ENCODE results near the gene BZW1. TPM values are rescaled to one million over a fixed set of nuclear protein-coding genes. Genes with fewer than 3 reads are reported as not detected.
"Not testable (repeated sequence)": the region's sequence is repeated elsewhere in the genome, so short reads cannot be mapped to it uniquely, and the experiment has no call there.

The BZW1 gene
- total RNA-seq, 1 experiment from 2014 or later, result 353 TPM

DNA sequence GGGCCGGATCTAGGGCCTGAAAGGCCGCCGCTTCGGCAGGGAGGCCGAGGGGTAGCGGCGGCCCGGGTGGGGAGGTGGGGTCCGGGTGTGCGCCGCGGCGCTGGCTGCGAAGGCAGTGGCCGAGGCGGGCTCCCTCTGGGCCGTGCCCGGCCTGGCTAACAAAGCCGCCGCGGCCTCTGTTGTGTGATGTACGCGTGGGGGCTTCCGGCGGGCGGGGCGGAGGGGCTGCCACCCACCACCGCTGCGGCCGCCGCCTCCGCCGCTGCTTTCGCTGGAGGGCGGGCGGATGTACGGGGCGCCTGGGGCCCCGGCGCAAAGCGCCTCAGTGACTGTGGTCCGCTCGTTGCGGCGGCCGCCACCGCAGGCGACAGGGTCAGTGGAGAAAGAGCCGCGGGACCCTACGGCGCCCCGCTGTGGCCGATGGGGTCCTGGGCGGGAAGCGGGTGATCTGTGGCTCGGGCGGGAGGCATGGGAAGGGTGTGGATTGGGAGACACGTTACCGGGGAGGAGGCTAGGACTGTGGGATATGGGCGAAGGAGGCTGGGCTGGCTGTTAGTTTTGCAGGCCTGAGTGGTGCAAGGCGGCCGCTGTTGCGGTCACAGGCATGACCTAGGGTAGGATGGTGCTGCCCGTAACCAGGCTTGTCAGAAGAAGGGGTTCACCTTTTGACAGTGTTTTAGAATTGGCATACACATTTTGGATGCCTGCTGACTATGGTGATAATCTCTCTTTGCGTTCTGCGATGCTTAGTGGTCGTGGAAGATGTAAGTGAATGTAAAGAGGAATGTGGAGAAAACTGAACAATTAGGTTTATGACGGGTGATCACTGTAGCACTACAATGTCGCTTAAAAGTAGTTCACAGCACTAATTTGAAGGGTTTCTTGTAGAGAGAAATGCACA lies 662 bp downstream of the BZW1 start:
- DNase-seq (ENCODE audit: unreplicated experiment), result peak; percentile 69
- peak overlapping the region; percentile 99 for H3K4me3 Mint-ChIP-seq (ENCODE audit: unreplicated experiment)
- H3K9me3 Mint-ChIP-seq (ENCODE audit: unreplicated experiment), result no peaks in the 10 kb centered on the region
- ChIA-PET POLR2A (interaction anchor here (1.0 to 4.5 kb wide), 14 partner anchors 17 to 100 kb away, joined by 3 to 38 read pairs (median 18); partner anchors contain the start of genes CLK1, NIF3L1 and PPIL3), CTCF (interaction anchor here (1.0 to 3.6 kb wide), 3 partner anchors 9 to 99 kb away, joined by 3 to 18 read pairs (median 6); no protein-coding TSS in a partner anchor)
- intact Hi-C loops (cut with micrococcal nuclease), result loop anchor here (1.0 to 5.0 kb wide), 8 partner anchors 47 to 365 kb away; partner anchors contain the start of genes CLK1, NIF3L1 and PPIL3
- peak overlapping the region; percentile 98 for H3K27ac Mint-ChIP-seq (ENCODE audit: low read depth, unreplicated experiment)
- H3K4me1 Mint-ChIP-seq (ENCODE audit: insufficient read depth, unreplicated experiment), result peaks cover 41% of the 10 kb centered on the region
- TF ChIP-seq, protein P1, sequence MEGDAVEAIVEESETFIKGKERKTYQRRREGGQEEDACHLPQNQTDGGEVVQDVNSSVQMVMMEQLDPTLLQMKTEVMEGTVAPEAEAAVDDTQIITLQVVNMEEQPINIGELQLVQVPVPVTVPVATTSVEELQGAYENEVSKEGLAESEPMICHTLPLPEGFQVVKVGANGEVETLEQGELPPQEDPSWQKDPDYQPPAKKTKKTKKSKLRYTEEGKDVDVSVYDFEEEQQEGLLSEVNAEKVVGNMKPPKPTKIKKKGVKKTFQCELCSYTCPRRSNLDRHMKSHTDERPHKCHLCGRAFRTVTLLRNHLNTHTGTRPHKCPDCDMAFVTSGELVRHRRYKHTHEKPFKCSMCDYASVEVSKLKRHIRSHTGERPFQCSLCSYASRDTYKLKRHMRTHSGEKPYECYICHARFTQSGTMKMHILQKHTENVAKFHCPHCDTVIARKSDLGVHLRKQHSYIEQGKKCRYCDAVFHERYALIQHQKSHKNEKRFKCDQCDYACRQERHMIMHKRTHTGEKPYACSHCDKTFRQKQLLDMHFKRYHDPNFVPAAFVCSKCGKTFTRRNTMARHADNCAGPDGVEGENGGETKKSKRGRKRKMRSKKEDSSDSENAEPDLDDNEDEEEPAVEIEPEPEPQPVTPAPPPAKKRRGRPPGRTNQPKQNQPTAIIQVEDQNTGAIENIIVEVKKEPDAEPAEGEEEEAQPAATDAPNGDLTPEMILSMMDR (IDR thresholded peaks at IDR 0.05; ENCODE audit: unreplicated experiment), result peak; percentile 51
- peaks cover 42% of the 10 kb centered on the region for H3K36me3 Mint-ChIP-seq (ENCODE audit: insufficient read depth, unreplicated experiment)
- no TSS peak for BruUV-seq (replicated peaks)
- no peaks in the 10 kb centered on the region for H3K27me3 Mint-ChIP-seq (ENCODE audit: insufficient read depth, unreplicated experiment)

DNA sequence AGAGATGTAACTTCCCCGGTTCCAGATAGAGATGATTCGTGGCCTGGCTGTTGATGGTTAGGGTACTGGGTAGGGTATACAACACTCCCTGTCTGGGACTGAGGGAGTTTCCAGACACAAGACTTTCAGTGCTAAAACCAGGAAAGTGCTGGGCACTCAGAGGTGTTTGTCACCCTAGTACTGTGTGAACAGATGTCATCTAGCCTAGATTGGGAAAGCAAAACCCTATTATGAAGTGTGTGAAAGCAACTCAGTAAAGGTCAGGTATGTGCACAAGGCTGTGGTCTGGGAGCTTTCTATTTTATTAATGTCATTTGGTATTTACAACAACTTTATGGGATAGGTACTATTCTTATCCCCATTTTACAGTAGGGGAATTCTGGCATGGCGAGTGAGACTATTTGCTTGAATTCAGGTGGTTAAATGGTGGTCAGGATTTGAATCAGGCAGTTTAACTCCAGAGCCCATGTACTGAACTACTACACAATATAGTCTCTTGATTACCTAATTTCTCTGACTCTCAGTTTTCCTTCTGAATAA lies 2.6 kb downstream of the BZW1 start:
- TF ChIP-seq, protein P1 (IDR thresholded peaks at IDR 0.05; ENCODE audit: unreplicated experiment), result no peak
- no peaks in the 10 kb centered on the region for H3K27me3 Mint-ChIP-seq (ENCODE audit: insufficient read depth, unreplicated experiment)
- ChIA-PET CTCF (interaction anchor here (0.5 to 3.6 kb wide), 12 partner anchors 44 to 333 kb away, joined by 3 to 18 read pairs (median 3); no protein-coding TSS in a partner anchor), POLR2A (interaction anchor here (0.8 to 4.5 kb wide), 13 partner anchors 9 to 236 kb away, joined by 3 to 29 read pairs (median 6); partner anchors contain the start of genes CLK1, NIF3L1 and PPIL3)
- peak overlapping the region; percentile 31 for H3K27ac Mint-ChIP-seq (ENCODE audit: low read depth, unreplicated experiment)
- peaks cover 41% of the 10 kb centered on the region for H3K4me1 Mint-ChIP-seq (ENCODE audit: insufficient read depth, unreplicated experiment)
- peaks cover 61% of the 10 kb centered on the region for H3K36me3 Mint-ChIP-seq (ENCODE audit: insufficient read depth, unreplicated experiment)
- no peaks in the 10 kb centered on the region for H3K9me3 Mint-ChIP-seq (ENCODE audit: unreplicated experiment)
- no peak for DNase-seq (ENCODE audit: unreplicated experiment)
- intact Hi-C loops (cut with micrococcal nuclease), result loop anchor here (5.0 kb wide), 4 partner anchors 48 to 363 kb away; partner anchors contain the start of gene CLK1
- no TSS peak for BruUV-seq (replicated peaks)
- H3K4me3 Mint-ChIP-seq (ENCODE audit: unreplicated experiment), result peak overlapping the region; percentile 46

DNA sequence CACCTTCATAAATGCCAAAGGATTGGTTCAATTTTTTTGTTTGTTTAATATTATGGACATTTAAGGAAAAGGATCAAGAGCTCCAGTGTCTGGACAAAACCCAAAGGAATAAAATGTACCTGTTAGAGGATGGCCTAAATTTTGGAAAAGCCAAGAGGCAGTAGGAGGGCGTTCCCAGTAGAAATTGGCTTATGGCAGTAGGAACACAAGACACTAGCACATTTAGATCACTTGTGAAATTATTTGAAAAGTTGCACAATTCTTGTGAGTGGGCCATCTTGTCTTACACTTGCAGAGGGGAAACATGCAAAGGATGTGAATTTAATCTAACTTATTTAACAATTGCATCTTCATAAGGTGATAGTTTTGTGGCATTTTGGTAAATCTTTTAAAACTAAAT lies 3.2 kb downstream of the BZW1 start:
- CTCF ChIA-PET, result interaction anchor here (0.5 to 3.6 kb wide), 10 partner anchors 50 to 293 kb away, joined by 3 to 18 read pairs (median 3); no protein-coding TSS in a partner anchor
- no peaks in the 10 kb centered on the region for H3K9me3 Mint-ChIP-seq (ENCODE audit: unreplicated experiment)
- peak overlapping the region; percentile 46 for H3K4me3 Mint-ChIP-seq (ENCODE audit: unreplicated experiment)
- H3K36me3 Mint-ChIP-seq (ENCODE audit: insufficient read depth, unreplicated experiment), result peaks cover 67% of the 10 kb centered on the region
- intact Hi-C loops (cut with micrococcal nuclease), result loop anchor here (5.0 kb wide), 4 partner anchors 47 to 362 kb away; partner anchors contain the start of gene CLK1
- peaks cover 35% of the 10 kb centered on the region for H3K4me1 Mint-ChIP-seq (ENCODE audit: insufficient read depth, unreplicated experiment)
- BruUV-seq (replicated peaks), result no TSS peak
- no peaks in the 10 kb centered on the region for H3K27me3 Mint-ChIP-seq (ENCODE audit: insufficient read depth, unreplicated experiment)
- TF ChIP-seq, protein P1 (IDR thresholded peaks at IDR 0.05; ENCODE audit: unreplicated experiment), result no peak
- DNase-seq (ENCODE audit: unreplicated experiment), result peak; percentile 40
- POLR2A ChIA-PET, result interaction anchor here (1.0 to 4.5 kb wide), 7 partner anchors 12 to 87 kb away, joined by 3 to 29 read pairs (median 8); partner anchors contain the start of genes CLK1, NIF3L1 and PPIL3
- no peak overlapping the region for H3K27ac Mint-ChIP-seq (ENCODE audit: low read depth, unreplicated experiment)

DNA sequence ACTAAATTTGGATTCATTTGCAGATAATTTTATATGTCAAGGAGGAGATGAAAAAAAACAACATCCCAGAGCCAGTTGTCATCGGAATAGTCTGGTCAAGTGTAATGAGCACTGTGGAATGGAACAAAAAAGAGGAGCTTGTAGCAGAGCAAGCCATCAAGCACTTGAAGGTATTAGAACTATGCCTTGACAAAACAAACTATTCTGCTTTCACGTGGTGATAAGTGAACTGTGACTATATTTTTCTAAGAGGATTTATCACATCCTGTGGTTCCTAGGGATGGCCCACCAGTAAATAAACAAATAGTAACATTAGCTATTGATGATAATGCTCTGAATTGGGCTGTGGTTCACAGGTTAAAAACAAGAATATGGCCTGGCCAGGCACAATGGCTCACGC lies 7.0 kb downstream of the BZW1 start:
- ChIA-PET POLR2A (interaction anchor here (1.1 kb wide), 1 partner anchor 14 kb away, joined by 3 read pairs; no protein-coding TSS in a partner anchor), CTCF (interaction anchor here (0.6 to 2.1 kb wide), 4 partner anchors 9 to 108 kb away, joined by 3 to 8 read pairs (median 6); no protein-coding TSS in a partner anchor)
- H3K4me3 Mint-ChIP-seq (ENCODE audit: unreplicated experiment); DNase-seq (ENCODE audit: unreplicated experiment); H3K27ac Mint-ChIP-seq (ENCODE audit: low read depth, unreplicated experiment); intact Hi-C loops (cut with micrococcal nuclease); H3K9me3 Mint-ChIP-seq (ENCODE audit: unreplicated experiment); H3K27me3 Mint-ChIP-seq (ENCODE audit: insufficient read depth, unreplicated experiment); BruUV-seq (replicated peaks): not testable (repeated sequence)
- Mint-ChIP-seq H3K4me1 (ENCODE audit: insufficient read depth, unreplicated experiment) (peaks cover 18% of the 10 kb centered on the region), H3K36me3 (ENCODE audit: insufficient read depth, unreplicated experiment) (peaks cover 86% of the 10 kb centered on the region)

All from MCF 10A (cell line).